Activated CD4-positive, alpha-beta T cell treated with anti-CD3 and anti-CD28 coated beads, Interleukin-2, amount 50 U/mL, for 4 hours (primary cell): ENCODE measurements around the gene TBK1.
"Not testable (repeated sequence)": the region's sequence is repeated elsewhere in the genome, so short reads cannot be mapped to it uniquely, and the experiment has no call there.

Experiments used
- DNase-seq, 2 experiments: peaks; one replicate each; pipeline ENCODE4 v3.0.0-alpha.2; 2020

Gene TBK1

GRCh38 chr12:64497903-64498302 is 46.0 kb downstream of the TBK1 start:
- DNase-seq = no peak

GRCh38 chr12:64500394-64500793 is 48.5 kb downstream of the TBK1 start:
- no peak for DNase-seq

GRCh38 chr12:64501486-64501885 is 49.6 kb downstream of the TBK1 start:
- DNase-seq = no peak

DNA sequence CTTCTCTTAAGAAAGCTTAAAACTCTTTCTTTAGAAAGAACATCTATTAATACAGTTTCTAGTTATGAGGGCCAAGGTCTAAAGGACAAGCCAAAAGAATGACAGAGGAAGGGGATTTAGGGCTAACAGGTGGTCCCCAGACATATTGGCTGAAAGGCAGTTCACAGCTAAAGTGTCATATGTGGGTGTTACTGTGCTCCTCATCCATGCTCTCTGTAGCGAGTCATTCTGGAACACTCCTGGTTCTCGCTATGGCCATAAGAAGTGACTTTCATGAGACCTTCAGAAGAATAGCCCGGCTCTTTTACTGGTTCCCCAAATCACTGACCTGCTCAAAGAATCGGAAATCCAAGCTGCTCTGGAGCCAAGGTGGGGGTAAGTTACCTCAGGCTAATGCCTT is 55.0 kb downstream of the TBK1 start:
- no peak for DNase-seq

DNA sequence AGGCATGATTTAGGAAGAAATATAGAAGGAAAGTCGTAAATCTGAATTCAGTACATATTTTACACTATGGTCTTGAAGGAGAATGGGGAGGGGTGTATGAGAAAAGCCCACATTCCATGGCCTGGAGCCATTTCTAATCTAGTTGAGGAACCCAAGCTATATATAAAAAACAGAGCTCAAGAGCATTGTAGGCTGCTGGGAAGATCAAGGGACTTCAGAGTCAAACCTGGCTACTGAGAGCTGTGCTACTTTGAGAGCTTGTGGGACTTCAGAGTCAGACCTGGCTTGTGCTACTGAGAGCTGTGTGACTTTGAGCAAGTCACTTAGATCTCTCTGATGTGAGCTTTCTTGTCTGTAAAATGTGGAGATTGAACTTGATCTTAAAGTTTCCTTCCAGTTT is 58.7 kb downstream of the TBK1 start:
- no peak for DNase-seq

GRCh38 chr12:64518396-64518795 is 66.5 kb downstream of the TBK1 start:
- no peak for DNase-seq

GRCh38 chr12:64521833-64522232 is 69.9 kb downstream of the TBK1 start:
- DNase-seq = no peak

- no peak for DNase-seq
Observed at GRCh38 chr12:64522316-64522715, 70.4 kb downstream of the TBK1 start.

GRCh38 chr12:64522807-64523206 is 70.9 kb downstream of the TBK1 start:
- DNase-seq = no peak

GRCh38 chr12:64523565-64524444 is 71.9 kb downstream of the TBK1 start:
- not testable (repeated sequence) for DNase-seq

DNA sequence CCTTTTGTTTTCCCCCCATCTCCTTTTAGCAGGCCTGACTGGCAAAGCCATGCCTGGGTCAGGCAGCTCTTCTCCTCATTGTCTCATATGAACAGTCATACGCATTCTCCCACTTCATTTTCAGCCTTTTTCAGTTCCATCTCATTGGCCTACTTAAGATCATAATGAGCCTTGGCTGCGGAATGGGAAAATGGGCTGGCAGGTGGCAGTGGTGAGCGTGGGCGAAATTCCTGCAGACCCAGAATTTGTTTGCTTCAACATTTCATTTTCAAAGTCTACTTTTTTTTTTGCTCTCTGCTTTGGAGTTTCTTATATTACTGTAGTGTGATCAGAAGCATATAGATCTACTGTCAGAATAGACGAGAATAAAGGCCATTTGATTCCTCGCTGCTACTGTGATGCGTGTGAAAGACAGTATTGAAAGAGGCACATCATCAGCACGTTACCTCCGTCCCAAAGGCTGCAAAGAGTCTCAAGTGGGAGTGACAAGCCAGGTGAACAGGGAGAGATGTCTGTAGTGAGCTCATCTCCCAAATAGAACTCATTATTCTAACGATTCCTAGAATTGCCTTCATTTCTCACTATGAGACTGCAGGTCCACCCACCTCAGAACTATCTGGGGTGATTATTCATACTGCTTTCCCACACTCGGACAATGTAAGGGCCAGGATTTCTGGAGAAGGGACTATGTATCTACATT is 73.7 kb downstream of the TBK1 start:
- no peak for DNase-seq

GRCh38 chr12:64526859-64527258 is 74.9 kb downstream of the TBK1 start:
- no peak for DNase-seq

DNA sequence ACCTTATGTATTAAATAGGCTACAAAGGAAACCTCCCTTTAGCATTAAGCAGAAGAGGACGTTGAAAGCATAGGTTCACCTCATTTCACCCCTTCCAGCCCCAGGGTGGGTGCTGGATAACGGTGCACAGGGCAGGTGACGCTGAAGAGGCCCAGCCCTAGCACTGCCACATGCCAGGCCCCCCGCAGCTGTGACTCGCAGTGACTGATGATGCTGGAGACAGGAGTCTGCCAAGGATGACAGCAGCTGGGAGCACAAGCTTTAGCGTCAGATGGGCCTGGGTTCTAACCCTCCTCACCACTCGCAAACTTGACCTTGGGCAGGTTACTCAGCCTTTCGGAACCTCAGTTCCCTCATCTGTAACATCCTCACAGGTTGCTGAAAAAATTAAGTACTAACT is 76.7 kb downstream of the TBK1 start:
- no peak for DNase-seq

DNA sequence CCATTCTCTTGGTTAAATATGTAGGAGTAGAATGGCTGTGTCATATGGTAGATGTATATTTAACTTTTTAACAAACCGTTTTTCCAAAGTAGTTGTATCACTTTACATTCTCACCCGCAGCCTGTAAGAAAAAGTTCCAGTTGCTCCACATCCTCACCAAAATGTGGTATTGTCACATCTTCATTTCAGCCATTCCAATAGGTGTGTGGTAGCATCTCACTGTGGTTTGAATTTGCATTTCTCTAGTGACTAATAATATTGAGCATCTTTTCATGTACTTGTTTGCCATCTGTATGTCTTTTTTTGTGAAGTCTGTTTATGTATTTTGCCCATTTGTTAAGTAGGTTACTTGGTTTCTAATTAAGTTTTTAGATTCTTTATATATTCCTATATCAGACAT is 78.6 kb downstream of the TBK1 start:
- DNase-seq = no peak

- DNase-seq = no peak
Observed at GRCh38 chr12:64531665-64532334, 79.9 kb downstream of the TBK1 start.

DNA sequence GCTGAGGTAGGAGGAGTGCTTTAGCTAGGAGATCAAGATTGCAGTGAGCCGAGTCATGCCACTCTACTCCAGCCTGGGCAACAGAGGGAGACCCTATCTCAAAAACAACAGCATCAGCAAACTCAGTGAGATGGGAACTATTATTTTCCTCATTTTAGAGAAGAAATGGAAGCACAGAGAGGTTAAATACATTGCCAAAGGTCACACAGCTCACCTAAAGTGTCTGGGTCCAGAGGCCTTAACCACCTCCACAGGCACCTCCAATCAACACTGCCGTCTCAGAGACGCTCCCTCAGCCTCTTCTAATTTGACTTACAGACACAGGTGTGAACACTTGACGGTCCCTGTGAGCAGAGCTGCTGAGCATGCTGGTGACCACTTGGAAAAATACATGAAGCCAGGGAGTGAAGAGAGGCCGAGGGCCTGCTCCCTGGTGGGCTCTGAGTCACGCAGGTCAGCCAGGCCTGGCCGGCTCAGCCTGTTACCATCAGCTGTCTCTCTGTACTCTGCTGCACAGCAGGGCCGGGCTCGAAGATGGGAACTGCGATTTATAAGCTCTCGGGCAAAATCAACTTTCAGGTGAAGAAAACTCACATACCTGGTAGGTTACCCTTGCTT is 80.9 kb downstream of the TBK1 start:
- DNase-seq = no peak

- DNase-seq = no peak
Observed at GRCh38 chr12:64534672-64535199, 82.8 kb downstream of the TBK1 start.

DNA sequence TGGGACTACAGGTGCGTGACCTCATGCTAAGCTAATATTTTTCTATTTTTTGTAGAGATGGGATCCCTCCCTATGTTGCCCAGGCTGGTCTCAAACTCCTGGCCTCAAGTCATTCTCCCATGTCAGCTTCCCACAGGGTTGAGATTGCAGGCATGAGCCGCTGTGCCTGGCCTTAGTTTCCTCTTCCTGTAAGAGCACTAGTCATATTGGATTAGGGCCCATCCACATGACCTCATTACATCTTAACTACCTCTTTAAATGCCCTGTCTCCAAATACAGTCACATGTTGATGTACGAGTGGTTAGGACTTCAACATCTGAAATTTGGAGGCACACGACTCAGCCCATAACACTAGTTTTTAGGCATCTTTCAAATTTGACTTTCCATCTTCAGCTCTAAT is 86.2 kb downstream of the TBK1 start:
- no peak for DNase-seq

- DNase-seq = not testable (repeated sequence)
Observed at GRCh38 chr12:64542409-64543047, 90.6 kb downstream of the TBK1 start.

DNA sequence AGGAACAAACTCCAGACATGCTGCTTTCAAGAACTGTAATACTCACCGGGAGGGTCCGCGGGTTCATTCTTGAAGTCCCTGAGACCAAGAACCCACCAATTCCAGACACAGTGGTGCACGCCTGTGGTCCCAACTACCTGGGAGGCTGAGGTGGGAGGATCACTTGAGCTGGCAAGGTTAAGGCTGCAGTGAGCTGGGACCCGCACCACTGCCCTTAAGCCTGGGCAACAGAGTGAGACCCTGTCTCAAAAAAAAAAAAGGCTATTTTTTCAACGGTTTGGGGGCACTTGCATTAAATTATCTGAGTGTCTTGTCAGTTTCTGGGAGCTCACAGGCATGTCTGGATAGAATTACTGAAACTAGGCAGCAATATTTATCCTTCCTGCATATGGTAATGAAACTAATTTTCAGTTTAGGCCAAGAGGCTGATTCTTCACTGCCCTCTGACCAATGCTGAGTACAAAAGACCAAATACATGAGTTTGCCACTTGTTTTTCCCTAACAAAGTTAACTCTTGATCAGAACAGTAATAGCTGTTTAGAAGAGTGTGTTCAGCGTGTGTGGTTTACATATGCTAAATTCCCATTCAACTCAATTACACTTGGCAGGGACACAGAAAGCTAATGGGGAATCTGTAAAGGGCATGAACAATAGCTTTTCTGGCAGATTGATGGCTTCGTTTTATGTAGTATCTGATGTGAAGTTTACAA is 92.6 kb downstream of the TBK1 start:
- DNase-seq = no peak

DNA sequence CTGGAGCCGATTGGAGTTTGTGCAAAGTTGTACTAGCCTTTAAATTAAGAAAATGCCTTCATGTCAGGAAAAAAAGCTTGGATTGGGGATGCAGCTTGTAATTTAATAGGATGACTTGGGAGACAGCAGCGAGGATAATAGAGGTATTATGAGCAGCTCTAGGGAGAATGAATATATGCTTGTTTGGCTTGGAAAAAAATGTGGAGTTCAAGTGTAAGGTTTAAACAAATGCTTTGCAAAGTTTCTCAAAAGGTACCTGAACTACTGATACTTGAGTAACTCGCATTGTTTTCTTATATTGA is 93.1 kb downstream of the TBK1 start:
- DNase-seq = no peak

DNA sequence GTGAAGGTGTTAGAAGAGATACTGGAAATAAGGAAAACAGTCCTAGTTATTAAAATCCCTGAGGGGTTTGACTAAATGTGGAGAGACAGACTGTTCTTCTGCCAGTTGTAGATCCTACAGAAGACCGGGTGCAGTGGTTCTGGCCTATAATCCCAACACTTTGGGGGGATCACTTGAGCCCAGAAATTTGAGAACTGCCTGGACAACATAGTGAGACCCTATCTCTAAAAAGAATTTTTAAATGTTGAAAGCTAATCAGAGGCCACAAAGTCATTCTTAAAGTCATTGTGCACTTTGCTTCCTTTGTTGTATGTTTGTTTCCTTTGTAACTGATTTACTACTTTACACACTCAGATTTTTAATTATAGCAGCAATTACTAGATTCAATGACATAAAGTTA is 97.2 kb downstream of the TBK1 start:
- no peak for DNase-seq
